Measurements from ENCODE around the gene WWOX. TPM values are rescaled to one million over a fixed set of nuclear protein-coding genes. Genes with fewer than 3 reads are reported as not detected.

The WWOX gene
- total and polyA plus RNA-seq, 2 of the 13 experiments (the other 11 are each of a cell fraction or from before 2014, with no cell fraction given), result 9.1 to 37.4 TPM

GRCh38 chr16:78485917-78486257, 386.4 kb downstream of the WWOX start (continued):
- TF ChIP-seq ARID5B (CRISPR knock-in tag; IDR thresholded peaks at IDR 0.05) (no peak), RFX1 (IDR thresholded peaks at IDR 0.05) (no peak), ZNF274 (CRISPR knock-in tag; IDR thresholded peaks at IDR 0.05) (no peak), ZSCAN31 (CRISPR knock-in tag; IDR thresholded peaks at IDR 0.05; ENCODE audit: low read depth) (no peak), POGZ (CRISPR knock-in tag; IDR thresholded peaks at IDR 0.05) (no peak), MTF2 (CRISPR knock-in tag; IDR thresholded peaks at IDR 0.05; ENCODE audit: borderline replicate concordance) (0 out of 2 replicates have a peak, but pooled peaks have one; percentile 5), ZNF484 (CRISPR knock-in tag; IDR thresholded peaks at IDR 0.05; ENCODE audit: borderline replicate concordance, low read depth) (no peak), FOXM1 (CRISPR knock-in tag; IDR thresholded peaks at IDR 0.05) (no peak), ARNT (IDR thresholded peaks at IDR 0.05) (no peak), EZH2 (conservative IDR thresholded peaks at IDR 0.05; ENCODE audit: low read depth, low read length) (no peak), NONO (IDR thresholded peaks at IDR 0.05) (no peak), NONO (CRISPR knock-in tag; conservative IDR thresholded peaks at IDR 0.05) (no peak; the same call in 1 of the 2 replicates), ZMAT3 (CRISPR knock-in tag; conservative IDR thresholded peaks at IDR 0.05) (peak; percentile 62), ELF3 (CRISPR knock-in tag; IDR thresholded peaks at IDR 0.05) (no peak), TFDP1 (CRISPR knock-in tag; IDR thresholded peaks at IDR 0.05; ENCODE audit: borderline replicate concordance) (no peak), CCAR2 (optimal IDR thresholded peaks at IDR 0.05; ENCODE audit: low read depth, low read length) (no peak), TBX3 (IDR thresholded peaks at IDR 0.05; ENCODE audit: borderline replicate concordance) (0 out of 2 replicates have a peak, but pooled peaks have one; percentile 12), ZNF891 (CRISPR knock-in tag; IDR thresholded peaks at IDR 0.05) (no peak), FOXP1 (IDR thresholded peaks at IDR 0.05) (no peak), FOXP1 (CRISPR knock-in tag; IDR thresholded peaks at IDR 0.05) (0 out of 2 replicates have a peak, but pooled peaks have one; percentile 11), ZSCAN22 (CRISPR knock-in tag; IDR thresholded peaks at IDR 0.05) (0 out of 2 replicates have a peak, but pooled peaks have one; percentile 20), ZNF766 (CRISPR knock-in tag; IDR thresholded peaks at IDR 0.05; ENCODE audit: borderline replicate concordance) (no peak), ZNF207 (IDR thresholded peaks at IDR 0.05; ENCODE audit: borderline replicate concordance) (no peak)
- TF ChIP-seq, protein P1, sequence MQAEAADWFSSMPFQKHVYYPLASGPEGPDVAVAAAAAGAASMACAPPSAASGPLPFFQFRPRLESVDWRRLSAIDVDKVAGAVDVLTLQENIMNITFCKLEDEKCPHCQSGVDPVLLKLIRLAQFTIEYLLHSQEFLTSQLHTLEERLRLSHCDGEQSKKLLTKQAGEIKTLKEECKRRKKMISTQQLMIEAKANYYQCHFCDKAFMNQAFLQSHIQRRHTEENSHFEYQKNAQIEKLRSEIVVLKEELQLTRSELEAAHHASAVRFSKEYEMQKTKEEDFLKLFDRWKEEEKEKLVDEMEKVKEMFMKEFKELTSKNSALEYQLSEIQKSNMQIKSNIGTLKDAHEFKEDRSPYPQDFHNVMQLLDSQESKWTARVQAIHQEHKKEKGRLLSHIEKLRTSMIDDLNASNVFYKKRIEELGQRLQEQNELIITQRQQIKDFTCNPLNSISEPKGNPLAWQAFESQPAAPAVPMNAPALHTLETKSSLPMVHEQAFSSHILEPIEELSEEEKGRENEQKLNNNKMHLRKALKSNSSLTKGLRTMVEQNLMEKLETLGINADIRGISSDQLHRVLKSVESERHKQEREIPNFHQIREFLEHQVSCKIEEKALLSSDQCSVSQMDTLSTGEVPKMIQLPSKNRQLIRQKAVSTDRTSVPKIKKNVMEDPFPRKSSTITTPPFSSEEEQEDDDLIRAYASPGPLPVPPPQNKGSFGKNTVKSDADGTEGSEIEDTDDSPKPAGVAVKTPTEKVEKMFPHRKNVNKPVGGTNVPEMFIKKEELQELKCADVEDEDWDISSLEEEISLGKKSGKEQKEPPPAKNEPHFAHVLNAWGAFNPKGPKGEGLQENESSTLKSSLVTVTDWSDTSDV (CRISPR knock-in tag; IDR thresholded peaks at IDR 0.05), result no peak
- TF ChIP-seq, protein P2, sequence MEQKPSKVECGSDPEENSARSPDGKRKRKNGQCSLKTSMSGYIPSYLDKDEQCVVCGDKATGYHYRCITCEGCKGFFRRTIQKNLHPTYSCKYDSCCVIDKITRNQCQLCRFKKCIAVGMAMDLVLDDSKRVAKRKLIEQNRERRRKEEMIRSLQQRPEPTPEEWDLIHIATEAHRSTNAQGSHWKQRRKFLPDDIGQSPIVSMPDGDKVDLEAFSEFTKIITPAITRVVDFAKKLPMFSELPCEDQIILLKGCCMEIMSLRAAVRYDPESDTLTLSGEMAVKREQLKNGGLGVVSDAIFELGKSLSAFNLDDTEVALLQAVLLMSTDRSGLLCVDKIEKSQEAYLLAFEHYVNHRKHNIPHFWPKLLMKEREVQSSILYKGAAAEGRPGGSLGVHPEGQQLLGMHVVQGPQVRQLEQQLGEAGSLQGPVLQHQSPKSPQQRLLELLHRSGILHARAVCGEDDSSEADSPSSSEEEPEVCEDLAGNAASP (CRISPR knock-in tag; IDR thresholded peaks at IDR 0.05; ENCODE audit: borderline replicate concordance), result no peak
